ENCODE data around the gene RARS1. TPM values are rescaled to one million over a fixed set of nuclear protein-coding genes. Genes with fewer than 3 reads are reported as not detected.

Gene RARS1
- total RNA-seq = 137 and 148 TPM in 2 replicates

DNA sequence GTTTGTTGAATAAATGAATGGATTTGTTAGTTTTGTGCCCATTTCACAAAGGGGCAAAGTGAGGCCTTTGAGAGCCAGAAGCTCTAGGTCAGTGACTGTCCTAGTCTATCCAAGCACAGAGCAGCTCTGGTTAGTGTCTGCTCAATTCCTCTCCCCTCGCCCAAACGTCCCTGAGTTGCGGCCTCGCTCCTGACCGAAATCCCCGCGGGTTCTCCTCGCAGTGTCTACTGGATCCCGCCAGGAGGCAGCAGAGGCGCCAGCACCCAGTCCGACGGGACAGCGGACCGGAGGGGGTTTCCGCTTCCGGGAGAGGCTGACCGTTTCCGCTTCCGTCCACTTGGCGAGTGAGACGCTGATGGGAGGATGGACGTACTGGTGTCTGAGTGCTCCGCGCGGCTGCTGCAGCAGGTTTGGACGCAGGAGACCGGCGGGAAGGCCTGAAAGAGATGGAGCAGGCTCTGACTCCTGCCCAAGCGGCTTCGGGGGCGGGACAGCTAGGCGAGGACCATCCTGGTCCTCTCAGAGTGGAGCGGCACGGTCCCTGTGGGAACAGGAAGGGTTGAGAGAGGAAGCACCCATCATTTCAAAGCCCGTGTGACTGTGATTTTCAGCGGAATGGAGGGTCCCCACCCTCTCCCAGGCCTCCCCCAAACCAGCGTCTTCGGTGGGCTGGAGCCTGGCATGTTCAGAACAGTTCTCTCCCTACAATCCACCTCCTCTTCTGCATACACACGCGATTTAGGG lies at the start of gene RARS1:
RARS1 (plus strand) TSS at position 336 of the 744 bp plus-strand sequence; CDS start at position 364, 28 bp downstream.
- peak; percentile 75 for DNase-seq (ENCODE audit: low read depth, low spot score)

DNA sequence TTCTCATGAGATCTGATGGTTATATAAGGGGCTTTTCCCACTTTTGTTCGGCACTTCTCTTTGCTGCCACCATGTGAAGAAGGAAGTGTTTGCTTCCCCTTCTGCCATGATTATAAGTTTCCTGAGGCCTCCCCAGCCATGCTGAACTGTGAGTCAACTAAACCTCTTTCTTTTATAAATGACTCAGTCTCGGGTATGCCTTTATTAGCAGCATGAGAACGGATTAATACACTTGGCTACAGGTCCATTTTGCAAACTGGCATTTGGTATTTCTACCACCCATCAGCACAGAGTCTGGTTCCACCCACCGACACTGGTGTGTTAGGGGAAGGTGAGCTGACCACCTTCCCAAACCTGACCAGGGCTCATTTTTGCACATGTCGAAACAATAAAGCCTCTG lies 47.9 kb upstream of the RARS1 start:
- no peak for DNase-seq (ENCODE audit: low read depth, low spot score)

DNA sequence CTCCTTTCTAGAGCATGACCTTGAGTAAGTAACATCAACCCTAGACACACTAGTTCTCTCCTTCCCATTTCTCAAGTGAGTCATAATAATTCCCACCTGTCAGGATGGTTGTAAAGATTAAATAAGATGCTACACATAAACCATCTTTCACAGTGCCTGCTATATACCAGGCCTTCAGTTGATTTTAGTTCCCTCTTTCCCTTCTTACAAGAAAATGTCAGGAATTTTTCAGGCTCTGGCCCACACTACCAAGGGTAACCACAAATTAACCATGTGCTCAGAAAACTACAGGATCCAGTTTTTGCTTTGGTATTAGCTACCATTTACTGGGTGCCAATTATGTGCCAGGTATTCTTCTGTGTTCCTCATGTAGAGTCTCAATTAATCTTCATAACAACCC lies 42.7 kb upstream of the RARS1 start:
- no peak for DNase-seq (ENCODE audit: low read depth, low spot score)

DNA sequence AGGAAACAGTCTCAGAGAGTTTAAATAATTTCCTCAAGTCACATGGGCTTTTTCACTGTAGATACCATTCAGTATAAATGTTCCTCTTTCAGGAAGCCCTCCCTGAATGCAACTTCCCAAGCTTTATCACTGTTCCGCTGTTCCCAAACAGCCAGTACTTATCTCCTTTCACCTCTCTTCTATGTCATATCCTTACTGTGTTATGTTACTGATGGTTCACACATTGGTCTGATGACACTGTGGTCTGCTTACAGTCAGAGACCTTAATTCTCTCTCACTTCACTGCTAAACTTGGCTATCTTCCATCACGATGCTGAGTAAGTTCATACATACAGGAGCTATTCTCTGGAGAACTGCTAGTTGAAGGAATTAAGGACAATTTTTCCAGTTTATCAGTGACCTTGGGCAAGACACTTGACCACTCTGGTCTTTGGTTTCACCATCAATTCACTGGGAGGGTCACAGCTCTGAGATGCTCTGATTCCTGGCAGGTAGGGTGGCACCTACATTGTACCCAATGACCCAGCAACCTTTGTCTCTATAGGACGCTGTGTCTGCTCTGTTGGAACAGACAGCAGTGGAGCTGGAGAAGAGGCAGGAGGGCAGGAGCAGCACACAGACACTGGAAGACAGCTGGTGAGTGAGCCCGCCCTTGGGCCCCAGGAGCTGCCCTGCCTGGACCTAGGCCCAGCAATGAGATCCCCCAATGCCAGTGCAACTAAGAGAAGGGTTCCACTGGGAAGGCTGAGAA lies 42.1 kb upstream of the RARS1 start:
- DNase-seq (ENCODE audit: low read depth, low spot score) = no peak

DNA sequence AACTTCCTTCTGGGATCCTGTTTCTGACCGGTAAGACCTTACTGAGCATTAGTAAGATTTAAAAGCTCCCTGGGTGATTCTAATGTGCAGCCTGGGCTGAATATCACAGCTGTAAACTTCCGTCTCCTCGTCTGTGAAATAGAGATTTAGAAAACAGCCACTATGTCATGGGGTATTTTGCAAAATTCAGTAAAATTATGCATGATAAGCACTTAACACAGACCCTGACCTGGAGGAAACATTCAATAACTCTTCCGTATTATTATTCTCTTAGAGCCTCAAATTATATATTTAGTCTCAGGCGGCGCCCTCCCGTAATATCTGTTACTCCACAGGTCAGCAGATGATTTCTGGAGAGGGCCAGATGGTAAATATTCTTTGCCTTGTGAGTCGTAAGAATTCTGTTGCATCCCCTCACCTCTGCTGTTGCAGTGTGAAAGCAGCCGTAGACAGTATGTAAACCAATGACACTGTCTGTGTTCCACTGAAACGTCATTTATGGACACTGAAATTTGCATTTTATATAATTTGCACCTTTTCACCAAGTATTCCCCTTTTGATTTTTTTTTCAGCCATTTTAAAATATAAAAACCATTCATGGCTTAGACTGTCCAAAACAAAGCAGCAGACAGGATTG lies 39.2 kb upstream of the RARS1 start:
- no peak for DNase-seq (ENCODE audit: low read depth, low spot score)

DNA sequence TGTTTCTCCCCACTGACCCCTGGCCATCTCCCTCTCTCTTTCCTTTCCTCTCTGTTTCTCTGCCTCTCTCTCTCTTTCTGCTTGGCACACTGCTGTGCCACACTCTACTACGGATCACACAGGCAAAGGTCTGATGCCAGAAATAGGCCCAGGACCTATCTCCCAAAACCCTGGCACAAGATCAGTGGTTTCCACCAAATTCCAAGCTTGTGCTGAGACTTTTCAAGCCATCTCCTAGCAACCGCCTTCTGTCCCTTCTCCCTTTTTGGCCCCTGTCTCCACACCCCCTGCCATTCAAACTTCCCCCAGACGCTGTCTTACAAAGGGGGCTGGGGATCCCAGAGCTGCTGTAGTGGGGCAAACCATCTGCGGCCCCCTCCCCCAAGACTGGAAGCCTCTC lies 38.5 kb upstream of the RARS1 start:
- DNase-seq (ENCODE audit: low read depth, low spot score) = no peak

DNA sequence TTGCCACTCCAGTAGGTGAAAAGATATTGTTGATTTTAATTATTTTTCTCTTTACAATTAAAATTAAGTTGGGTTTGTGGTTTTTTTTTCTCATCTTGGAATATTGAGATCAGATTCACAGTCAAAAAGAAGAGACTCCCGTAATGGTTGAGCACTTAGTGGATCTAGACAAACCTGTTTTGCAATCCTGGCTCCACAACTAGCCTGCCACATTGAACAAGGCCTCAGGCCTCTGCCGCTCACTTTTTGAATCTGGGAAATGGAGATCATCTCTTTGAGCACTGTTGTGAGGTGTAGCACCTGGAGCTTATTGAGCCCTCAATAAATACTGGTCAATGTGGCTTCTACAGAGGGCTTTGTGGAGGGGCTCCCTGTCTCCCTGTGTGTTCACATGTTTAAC lies 37.1 kb upstream of the RARS1 start:
- no peak for DNase-seq (ENCODE audit: low read depth, low spot score)

DNA sequence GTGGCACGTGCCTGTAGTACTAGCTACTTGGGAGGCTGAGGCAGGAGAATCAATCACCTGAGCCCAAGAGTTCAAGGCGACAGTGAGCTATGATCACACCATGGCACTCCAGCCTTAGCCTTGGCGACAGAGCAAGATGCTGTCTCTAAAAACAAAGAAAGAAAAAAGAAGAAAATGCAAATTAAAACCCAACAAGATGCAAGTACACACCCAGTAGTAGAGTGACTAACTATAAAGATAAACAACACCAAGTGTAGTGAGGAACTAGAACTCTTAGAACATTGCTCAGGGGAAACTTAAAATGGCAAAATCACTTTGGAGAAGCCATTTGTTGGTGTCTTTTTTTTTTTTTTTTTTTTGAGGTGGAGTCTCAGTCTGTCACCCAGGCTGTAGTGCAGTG lies 34.7 kb upstream of the RARS1 start:
- no peak for DNase-seq (ENCODE audit: low read depth, low spot score)

DNA sequence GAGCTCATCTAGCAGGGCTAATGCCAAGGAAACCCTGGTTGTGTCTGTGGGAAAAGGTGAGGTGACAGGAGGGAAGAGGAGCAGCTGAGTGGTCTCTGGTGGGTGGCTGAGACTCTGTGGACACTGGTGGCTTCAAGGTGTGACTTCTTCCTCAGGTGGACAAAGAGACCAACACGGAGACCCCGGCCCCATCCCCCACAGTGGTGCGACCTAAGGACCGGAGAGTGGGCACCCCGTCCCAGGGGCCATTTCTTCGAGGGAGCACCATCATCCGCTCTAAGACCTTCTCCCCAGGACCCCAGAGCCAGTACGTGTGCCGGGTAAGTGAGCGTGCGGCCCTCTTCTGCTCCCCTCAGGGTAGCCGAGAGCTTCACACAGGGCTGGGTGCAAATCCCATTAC lies 31.1 kb upstream of the RARS1 start:
- DNase-seq (ENCODE audit: low read depth, low spot score) = no peak

DNA sequence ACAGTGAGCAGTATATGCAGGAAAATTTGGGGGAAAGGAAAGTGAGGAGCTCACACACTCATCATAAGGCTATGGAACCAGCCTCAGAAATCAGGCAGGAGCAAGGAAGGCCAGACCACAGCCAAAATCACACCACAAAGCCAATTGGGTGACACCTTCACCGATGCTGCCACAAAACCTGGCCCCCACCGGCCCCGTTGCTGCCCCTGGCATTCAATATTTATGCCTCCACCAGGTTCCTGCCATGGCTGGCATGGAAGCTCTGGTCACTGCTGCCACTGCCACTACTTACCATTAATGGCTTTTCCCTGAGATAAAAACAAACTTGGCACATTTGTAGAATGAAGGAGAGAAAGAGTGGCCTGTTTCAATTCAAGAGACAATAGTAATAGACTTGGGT lies 28.7 kb upstream of the RARS1 start:
- DNase-seq (ENCODE audit: low read depth, low spot score) = no peak

DNA sequence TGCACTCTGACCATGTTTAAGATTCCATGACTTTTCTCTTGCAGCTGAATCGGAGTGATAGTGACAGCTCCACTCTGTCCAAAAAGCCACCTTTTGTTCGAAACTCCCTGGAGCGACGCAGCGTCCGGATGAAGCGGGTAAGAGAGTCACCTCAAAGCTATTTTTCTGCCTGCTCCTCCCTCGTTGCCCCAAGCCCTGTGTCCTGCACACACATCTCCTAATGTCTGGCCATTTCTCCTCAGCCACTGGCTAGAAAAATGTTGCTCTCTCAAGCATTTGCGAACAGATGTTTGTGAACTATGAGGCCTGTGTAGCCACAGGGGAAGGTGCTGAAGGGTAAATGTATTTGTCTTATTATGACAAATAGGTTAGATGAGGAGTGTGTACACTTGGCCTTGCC lies 25.7 kb upstream of the RARS1 start:
- DNase-seq (ENCODE audit: low read depth, low spot score) = no peak

DNA sequence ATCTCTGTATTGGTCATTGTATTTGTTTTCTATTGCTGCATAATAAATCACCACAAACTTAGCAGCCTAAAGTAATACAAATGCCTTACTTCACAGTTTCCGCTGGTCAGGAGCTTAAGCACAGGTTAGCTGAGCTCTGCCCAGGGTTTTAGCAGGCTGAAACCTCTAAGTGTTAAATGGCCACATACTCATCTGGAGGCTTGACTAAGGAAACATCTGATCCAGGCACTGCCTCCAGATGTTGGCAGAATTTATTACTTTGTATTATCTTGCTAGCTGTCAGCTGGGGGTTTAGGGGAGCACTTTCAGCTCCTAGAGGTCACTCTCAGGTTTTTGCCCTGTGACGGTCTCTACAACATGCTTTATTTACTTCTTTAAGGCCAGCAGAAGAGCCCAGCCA lies 23.2 kb upstream of the RARS1 start:
- DNase-seq (ENCODE audit: low read depth, low spot score) = no peak

DNA sequence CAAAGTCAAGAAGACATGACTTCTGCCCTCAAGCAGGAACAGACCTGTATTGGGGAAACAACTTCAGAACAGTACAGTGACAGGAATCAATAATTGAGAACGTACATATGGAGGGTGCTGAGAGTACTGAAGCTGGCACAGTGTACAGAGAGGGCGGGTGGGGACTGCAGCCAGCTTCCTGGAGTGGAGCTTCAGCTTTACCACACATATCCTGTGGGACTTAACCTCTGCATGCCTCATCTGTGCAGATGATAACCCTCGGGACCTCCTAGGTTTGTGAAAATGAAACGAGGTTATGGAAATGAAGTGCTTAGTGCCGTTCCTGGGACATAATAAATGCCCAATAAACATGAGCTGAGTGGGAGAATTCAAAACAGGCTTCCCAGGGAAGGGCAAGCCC lies 22.1 kb upstream of the RARS1 start:
- no peak for DNase-seq (ENCODE audit: low read depth, low spot score)

DNA sequence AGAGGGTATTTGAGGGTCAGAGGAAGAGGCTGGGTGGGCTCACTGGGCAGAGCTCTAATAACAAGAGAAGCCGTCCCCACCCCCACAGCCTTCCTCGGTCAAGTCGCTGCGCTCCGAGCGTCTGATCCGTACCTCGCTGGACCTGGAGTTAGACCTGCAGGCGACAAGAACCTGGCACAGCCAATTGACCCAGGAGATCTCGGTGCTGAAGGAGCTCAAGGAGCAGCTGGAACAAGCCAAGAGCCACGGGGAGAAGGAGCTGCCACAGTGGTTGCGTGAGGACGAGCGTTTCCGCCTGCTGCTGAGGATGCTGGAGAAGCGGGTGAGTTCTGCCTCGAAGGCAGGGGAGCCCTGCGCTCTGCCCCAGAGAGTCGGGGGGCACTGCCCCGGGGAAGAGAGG lies 21.6 kb upstream of the RARS1 start:
- no peak for DNase-seq (ENCODE audit: low read depth, low spot score)

DNA sequence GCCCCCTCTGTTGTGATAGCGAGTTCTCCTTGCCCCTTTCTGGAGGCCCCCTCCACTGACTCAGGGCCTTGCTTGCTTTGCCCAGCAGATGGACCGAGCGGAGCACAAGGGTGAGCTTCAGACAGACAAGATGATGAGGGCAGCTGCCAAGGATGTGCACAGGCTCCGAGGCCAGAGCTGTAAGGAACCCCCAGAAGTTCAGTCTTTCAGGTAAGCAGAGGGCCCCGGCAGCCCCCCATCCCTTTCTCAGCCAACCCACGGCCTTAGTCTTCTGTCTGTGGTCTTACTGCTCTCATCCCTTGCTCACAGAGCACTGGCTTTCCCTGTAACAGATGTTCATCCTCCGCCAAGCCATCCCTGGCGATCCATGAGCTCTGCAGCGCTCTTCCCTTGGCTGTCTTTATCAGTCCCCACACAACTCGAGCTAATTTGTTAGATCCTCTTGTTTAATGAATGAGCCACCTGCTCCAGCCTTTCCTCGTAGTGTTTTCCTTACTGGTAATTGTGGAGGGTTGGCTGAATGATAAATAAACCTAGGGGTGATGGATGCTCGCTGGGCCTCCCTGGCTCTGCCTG lies 18.4 kb upstream of the RARS1 start:
- no peak for DNase-seq (ENCODE audit: low read depth, low spot score)

DNA sequence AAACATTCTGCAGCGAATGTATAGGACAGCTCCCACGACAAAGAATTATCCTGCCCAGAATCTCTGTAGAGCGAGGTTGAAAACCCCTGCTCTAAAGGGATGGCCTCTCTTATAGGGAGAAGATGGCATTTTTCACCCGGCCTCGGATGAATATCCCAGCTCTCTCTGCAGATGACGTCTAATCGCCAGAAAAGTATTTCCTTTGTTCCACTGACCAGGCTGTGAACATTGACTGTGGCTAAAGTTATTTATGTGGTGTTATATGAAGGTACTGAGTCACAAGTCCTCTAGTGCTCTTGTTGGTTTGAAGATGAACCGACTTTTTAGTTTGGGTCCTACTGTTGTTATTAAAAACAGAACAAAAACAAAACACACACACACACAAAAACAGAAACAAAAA lies 17.4 kb upstream of the RARS1 start:
- no peak for DNase-seq (ENCODE audit: low read depth, low spot score)

DNA sequence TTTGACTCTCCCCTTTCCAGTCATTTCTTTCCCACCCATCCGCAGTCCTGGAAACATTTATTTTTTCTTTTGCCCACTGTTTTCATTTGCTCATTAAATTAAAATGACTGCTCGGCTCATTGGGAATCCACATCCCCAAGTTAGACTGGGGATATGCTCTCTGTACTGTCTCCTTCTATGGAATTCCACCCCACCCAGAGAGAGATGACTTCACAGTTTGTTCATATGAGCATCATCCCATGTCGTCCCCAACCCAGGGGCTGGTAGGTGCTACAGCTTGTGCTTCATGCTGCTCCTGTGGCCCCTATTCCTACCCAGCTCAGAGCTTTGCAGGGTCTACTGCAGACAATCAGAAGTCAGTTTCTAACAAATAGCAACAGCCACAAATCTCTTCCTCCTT lies 16.5 kb upstream of the RARS1 start:
- no peak for DNase-seq (ENCODE audit: low read depth, low spot score)

DNA sequence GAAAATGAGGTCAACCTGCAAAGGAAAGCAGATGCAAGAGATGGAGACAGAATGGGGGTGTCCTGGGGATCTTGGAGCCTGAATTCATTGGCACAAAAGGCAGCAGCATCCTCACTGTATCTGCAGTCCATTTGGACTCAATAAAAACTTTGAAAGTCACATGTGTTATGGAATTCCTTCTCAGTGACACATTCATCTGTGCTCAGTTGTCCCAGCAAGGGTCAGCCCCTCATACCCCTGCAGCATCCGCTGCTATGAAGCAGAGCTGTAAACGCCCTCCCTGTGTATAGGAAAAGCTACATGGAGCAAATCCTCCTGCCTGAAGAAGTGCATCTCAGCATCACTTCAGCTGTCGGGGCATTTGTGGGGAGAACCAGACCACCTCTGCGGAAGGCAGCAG lies 14.5 kb upstream of the RARS1 start:
- DNase-seq (ENCODE audit: low read depth, low spot score) = no peak

DNA sequence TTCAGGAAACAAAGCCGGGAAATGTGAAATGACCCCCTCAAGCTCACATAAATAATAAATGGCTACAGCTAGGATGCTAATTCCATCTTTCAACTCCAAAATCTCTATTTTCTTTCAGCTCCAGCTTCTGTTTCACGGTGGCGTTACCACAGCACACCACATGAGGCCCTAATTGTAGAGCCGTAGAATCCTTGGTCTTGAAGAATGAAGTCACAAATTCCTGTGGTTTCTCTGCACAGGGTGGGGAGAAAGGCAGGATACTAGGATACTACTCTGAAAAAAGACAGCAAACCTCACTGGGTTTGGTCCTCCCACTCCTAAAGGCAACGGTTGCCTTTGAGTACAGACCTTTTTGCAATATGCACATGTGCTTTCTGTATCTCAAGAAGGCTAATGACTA lies 13.9 kb upstream of the RARS1 start:
- DNase-seq (ENCODE audit: low read depth, low spot score) = no peak

DNA sequence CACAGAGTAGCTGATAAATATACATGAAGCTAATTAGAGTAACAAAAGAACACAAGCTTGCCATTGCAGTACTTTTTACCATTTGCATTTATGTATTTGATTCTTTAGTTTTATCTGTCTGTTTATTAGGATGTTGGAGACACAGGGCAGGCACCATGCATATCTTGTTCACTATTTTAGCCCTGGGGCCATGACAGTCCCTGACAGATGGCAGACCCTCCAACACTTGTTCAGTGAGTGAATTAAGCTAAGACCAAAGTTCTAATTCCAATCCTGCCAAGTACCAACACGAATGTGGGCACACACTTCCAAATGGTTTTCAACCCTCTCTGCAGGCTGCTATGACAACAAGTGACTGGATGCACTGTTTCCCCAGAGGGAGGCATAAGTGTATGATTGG lies 12.0 kb upstream of the RARS1 start:
- no peak for DNase-seq (ENCODE audit: low read depth, low spot score)

DNA sequence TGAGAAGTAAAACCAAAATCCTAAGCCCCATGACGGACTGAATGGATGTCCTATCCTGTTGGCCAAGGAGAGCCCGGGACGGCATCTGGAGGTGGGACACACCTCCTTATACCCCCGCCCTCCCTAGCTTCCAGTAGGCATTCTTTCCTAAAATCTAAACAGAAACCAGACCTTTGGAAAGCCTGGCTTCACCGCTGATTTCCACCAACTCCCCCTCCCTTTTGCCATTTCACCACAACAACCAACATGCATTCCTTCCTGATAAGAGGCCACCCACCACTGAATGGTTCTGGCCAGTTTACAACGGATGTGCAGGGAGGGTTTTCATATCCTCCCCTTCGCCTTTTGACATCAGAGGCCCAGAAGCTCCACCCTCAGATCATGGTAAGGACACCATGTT lies 9.2 kb upstream of the RARS1 start:
- no peak for DNase-seq (ENCODE audit: low read depth, low spot score)

DNA sequence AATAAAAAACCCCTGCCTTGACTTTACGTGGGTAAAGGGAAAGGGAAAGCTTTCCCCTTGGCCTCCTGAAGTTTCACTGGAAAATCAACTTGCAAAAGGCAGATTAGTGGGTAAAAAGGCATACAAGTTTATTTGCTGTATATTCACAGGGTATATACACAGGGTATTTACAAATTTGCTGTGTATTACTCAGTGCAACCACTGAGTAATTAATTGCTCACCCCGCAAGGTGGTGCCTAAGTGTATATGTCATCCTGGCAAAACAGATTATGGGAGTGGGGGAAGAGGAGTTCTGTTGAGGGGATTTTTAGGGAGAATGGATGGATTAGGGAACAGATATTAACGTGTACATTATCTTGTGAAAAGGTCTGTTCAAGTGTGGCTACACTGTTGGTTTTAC lies 7.1 kb upstream of the RARS1 start:
- DNase-seq (ENCODE audit: low read depth, low spot score) = no peak
